ENCODE results near the gene MRTFB.

DNA sequence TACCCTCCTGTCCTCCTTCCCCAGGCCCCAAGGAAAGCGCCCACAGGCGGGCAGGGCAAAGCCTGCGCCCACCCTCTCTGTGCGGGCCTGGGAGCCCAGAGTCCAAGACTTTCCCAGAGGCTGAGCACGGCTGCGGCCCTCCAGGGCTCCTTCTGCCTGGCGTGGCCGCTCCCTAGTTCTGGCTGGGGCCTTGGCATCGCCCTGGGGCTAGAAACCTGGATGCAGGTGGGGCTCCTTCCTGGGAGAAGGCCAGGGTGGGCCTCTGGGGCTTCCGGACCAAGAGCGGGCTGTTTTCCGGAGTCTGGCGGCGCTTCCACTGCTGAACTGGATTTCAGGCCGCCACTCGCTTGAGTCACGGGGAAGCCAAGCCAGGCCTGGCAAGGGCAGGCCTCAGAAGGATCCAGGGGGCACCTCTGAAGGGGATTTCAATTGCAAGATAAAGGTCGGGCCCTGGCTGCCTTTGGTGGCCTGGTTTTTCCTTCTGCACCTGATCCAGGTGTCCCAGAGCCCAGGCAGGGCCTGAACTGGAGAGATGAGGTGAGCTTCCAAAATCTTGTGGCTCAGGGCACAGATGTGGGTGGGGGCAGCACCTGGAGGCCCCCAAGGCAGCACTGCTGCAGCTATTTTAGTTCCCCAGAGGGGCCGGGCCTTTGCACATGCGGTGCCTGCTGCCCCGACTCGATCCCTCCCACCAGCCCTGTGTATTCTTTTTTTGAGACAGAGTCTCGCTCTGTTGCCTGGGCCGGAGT, 227.4 kb downstream of the MRTFB start:
- TF ChIP-seq, protein P1, sequence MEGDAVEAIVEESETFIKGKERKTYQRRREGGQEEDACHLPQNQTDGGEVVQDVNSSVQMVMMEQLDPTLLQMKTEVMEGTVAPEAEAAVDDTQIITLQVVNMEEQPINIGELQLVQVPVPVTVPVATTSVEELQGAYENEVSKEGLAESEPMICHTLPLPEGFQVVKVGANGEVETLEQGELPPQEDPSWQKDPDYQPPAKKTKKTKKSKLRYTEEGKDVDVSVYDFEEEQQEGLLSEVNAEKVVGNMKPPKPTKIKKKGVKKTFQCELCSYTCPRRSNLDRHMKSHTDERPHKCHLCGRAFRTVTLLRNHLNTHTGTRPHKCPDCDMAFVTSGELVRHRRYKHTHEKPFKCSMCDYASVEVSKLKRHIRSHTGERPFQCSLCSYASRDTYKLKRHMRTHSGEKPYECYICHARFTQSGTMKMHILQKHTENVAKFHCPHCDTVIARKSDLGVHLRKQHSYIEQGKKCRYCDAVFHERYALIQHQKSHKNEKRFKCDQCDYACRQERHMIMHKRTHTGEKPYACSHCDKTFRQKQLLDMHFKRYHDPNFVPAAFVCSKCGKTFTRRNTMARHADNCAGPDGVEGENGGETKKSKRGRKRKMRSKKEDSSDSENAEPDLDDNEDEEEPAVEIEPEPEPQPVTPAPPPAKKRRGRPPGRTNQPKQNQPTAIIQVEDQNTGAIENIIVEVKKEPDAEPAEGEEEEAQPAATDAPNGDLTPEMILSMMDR (conservative IDR thresholded peaks at IDR 0.05 in 1 of 2, IDR thresholded peaks at IDR 0.05 in 1 of 2; ENCODE audit: low read depth in 1 of 2, low read length in 2 of 2) = no peak
- TF ChIP-seq EZH2 (IDR thresholded peaks at IDR 0.05; ENCODE audit: low read length, missing control alignments) = no peak

Measured in fibroblast of lung (primary cell).